ENCODE data around the gene MYOF.

MYOF gene

DNA sequence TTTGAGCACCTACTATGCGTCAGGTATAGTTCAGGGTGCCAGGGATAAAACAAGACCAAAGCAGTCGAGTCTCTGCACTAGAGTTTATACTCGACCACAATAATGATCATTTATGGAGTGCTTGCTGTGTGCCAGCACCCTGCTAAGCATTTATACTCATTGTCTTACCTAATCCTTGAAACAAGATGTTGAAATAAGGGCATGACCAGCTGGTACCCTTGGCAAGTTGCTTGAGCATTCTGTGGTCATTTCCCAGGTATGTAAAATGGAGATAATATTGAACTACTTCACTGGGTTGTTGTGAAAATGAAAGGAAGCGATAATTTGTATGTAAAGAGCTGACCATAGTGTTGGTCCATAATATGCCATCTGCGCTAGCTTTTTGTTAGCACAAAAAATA lies 223.0 kb downstream of the MYOF start:
- no peak for DNase-seq (ENCODE audit: extremely low spot score)
- CTCF ChIA-PET = no interaction called here
- TF ChIP-seq, protein P1, sequence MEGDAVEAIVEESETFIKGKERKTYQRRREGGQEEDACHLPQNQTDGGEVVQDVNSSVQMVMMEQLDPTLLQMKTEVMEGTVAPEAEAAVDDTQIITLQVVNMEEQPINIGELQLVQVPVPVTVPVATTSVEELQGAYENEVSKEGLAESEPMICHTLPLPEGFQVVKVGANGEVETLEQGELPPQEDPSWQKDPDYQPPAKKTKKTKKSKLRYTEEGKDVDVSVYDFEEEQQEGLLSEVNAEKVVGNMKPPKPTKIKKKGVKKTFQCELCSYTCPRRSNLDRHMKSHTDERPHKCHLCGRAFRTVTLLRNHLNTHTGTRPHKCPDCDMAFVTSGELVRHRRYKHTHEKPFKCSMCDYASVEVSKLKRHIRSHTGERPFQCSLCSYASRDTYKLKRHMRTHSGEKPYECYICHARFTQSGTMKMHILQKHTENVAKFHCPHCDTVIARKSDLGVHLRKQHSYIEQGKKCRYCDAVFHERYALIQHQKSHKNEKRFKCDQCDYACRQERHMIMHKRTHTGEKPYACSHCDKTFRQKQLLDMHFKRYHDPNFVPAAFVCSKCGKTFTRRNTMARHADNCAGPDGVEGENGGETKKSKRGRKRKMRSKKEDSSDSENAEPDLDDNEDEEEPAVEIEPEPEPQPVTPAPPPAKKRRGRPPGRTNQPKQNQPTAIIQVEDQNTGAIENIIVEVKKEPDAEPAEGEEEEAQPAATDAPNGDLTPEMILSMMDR (IDR thresholded peaks at IDR 0.05; ENCODE audit: control extremely low read depth, extremely low read depth, low read depth, missing control alignments) = no peak
- POLR2A ChIA-PET = no interaction called here

Measured in GM10248 (cell line).